H1 (cell line): ENCODE results near the gene RHOBTB1. TPM values are rescaled to one million over a fixed set of nuclear protein-coding genes. Genes with fewer than 3 reads are reported as not detected.

Source experiments
- CTCF ChIA-PET: fragments of 300-600 bp; sonication (Branson Sonifier 250); formaldehyde crosslinking; loops from one replicate; lab custom pipeline; 2021; ENCODE audit not compliant: partially characterized antibody; lab: Charles Lee
- POLR2A ChIA-PET: fragments of 300-600 bp; sonication (Branson Sonifier 250); formaldehyde crosslinking; loops from one replicate; lab custom pipeline; 2021; ENCODE audit warnings: inconsistent platforms; ENCODE audit not compliant: partially characterized antibody; lab: Charles Lee
- DNase-seq, 2 experiments: peaks; one replicate each; pipeline versions ENCODE4 v3.0.0 to v3.0.0-alpha.2; 2010 to 2022; ENCODE audit warnings: low spot score in 2 of 2, low read depth in 1 of 2, mixed read lengths in 1 of 2
- FAIRE-seq: peaks from 2 replicates; lab custom pipeline; 2011; peaks lifted over from hg19 to GRCh38; lab: Jason Lieb, UNC
- H2AFZ ChIP-seq: 2 replicates; pipeline ENCODE4 v1.8.1; 2012; ENCODE audit warnings: low read length, inconsistent platforms
- H2AK5ac ChIP-seq: 2 replicates; pipeline ENCODE4 v1.6.1; 2013; ENCODE audit warnings: low read depth, low read length
- H2BK120ac ChIP-seq: replicated peaks from 2 replicates; pipeline ENCODE3; 2013; ENCODE audit warnings: low read depth, low read length, inconsistent platforms
- H2BK12ac ChIP-seq: 2 replicates; pipeline ENCODE4 v1.6.1; 2013; ENCODE audit warnings: low read depth, low read length
- H2BK15ac ChIP-seq: 2 replicates; pipeline ENCODE4 v1.6.1; 2013; ENCODE audit warnings: low read length
- H2BK20ac ChIP-seq: 2 replicates; pipeline ENCODE4 v1.6.1; 2013; ENCODE audit warnings: low read length
- H2BK5ac ChIP-seq: 2 replicates; pipeline ENCODE4 v1.6.1; 2013; ENCODE audit warnings: low read depth, low read length
- H3K14ac ChIP-seq: 2 replicates; pipeline ENCODE4 v1.6.1; 2013; ENCODE audit warnings: inconsistent platforms; ENCODE audit not compliant: insufficient read length
- H3K18ac ChIP-seq: 2 replicates; pipeline ENCODE4 v1.6.1; 2013; ENCODE audit warnings: low read length; ENCODE audit errors: extremely low read depth
- H3K23ac ChIP-seq: 2 replicates; pipeline ENCODE4 v1.6.1; 2013; ENCODE audit warnings: inconsistent platforms; ENCODE audit not compliant: insufficient read length
- H3K23me2 ChIP-seq: 2 replicates; pipeline ENCODE4 v1.6.1; 2013; ENCODE audit warnings: low read depth, low read length
- H3K27ac ChIP-seq: 2 replicates; pipeline ENCODE4 v1.6.1; 2011; ENCODE audit warnings: low read depth, low read length, inconsistent platforms
- H3K27me3 ChIP-seq, 4 experiments: replicated peaks in 1 of 4; 1 replicate in 1 of 4; 2 replicates in 3 of 4; pipeline versions ENCODE4 v1.6.1 to v1.8.1; 2011 to 2013; ENCODE audit warnings: low read length in 3 of 4, mild to moderate bottlenecking in 3 of 4, inconsistent platforms in 2 of 4, mixed read lengths in 2 of 4, moderate library complexity in 1 of 4; ENCODE audit not compliant: control insufficient read depth in 3 of 4, insufficient read depth in 3 of 4; ENCODE audit errors: extremely low read depth in 1 of 4
- H3K36me3 ChIP-seq, 4 experiments: 2 replicates each; pipeline versions ENCODE4 v1.6.1 to v1.8.1; 2011 to 2013; ENCODE audit warnings: mild to moderate bottlenecking in 4 of 4, low read length in 3 of 4, moderate library complexity in 2 of 4, control low read depth in 1 of 4, inconsistent platforms in 1 of 4; ENCODE audit not compliant: insufficient read depth in 4 of 4, control insufficient read depth in 2 of 4
- H3K4ac ChIP-seq: replicated peaks from 2 replicates; pipeline ENCODE3; 2013; ENCODE audit warnings: low read length, low read depth, mixed read lengths, inconsistent platforms; ENCODE audit not compliant: insufficient read length
- H3K4me1 ChIP-seq, 4 experiments: replicated peaks in 1 of 4; 1 replicate in 1 of 4; 2 replicates in 3 of 4; pipeline versions ENCODE4 v1.6.1 to v1.8.1; 2011 to 2013; ENCODE audit warnings: low read length in 3 of 4, inconsistent platforms in 2 of 4, mixed read lengths in 1 of 4; ENCODE audit not compliant: insufficient read depth in 4 of 4, control insufficient read depth in 3 of 4
- H3K4me2 ChIP-seq, 2 experiments: 2 replicates each; pipeline versions ENCODE4 v1.6.1 to v1.8.1; 2011 to 2013; ENCODE audit warnings: low read depth in 2 of 2, low read length in 2 of 2, control low read depth in 1 of 2, inconsistent platforms in 1 of 2, mild to moderate bottlenecking in 1 of 2; ENCODE audit not compliant: insufficient read depth in 1 of 2
- H3K4me3 ChIP-seq, 4 experiments: fragments of 200-600, 300-600 bp in 1 of 4; sonication (generic), shearing (Covaris generic), sonication (Bioruptor Twin) in 1 of 4; 2 replicates each; pipeline versions ENCODE4 v1.5.1 to v1.8.1; 2011 to 2016; ENCODE audit warnings: low read length in 4 of 4, low read depth in 3 of 4, control low read depth in 2 of 4, inconsistent platforms in 2 of 4, mild to moderate bottlenecking in 2 of 4, mixed read lengths in 1 of 4, moderate library complexity in 1 of 4; ENCODE audit not compliant: insufficient read depth in 2 of 4; ENCODE audit errors: extremely low read depth in 1 of 4
- H3K56ac ChIP-seq: replicated peaks from 2 replicates; pipeline ENCODE3; 2013; ENCODE audit warnings: low read depth, mild to moderate bottlenecking, mixed read lengths, low read length, inconsistent platforms; ENCODE audit not compliant: insufficient read length
- H3K79me1 ChIP-seq: 2 replicates; pipeline ENCODE4 v1.6.1; 2013; ENCODE audit warnings: low read depth, low read length, control low read depth
- H3K79me2 ChIP-seq, 2 experiments: 2 replicates each; pipeline versions ENCODE4 v1.6.1 to v1.8.1; 2012 to 2013; ENCODE audit warnings: low read length in 2 of 2, mild to moderate bottlenecking in 2 of 2, inconsistent platforms in 1 of 2; ENCODE audit not compliant: insufficient read depth in 2 of 2, control insufficient read depth in 1 of 2
- H3K9ac ChIP-seq, 4 experiments: replicated peaks in 1 of 4; 1 replicate in 1 of 4; 2 replicates in 3 of 4; pipeline versions ENCODE4 v1.6.1 to v1.8.1; 2011 to 2013; ENCODE audit warnings: low read depth in 3 of 4, low read length in 3 of 4, control low read depth in 2 of 4, mild to moderate bottlenecking in 2 of 4, moderate library complexity in 2 of 4, inconsistent platforms in 1 of 4; ENCODE audit errors: extremely low read depth in 1 of 4
- H3K9me3 ChIP-seq, 2 experiments: 2 replicates each; pipeline versions ENCODE4 v1.6.1 to v1.8.1; 2012 to 2013; ENCODE audit warnings: mild to moderate bottlenecking in 2 of 2, moderate library complexity in 2 of 2, control low read depth in 1 of 2, inconsistent platforms in 1 of 2, low read depth in 1 of 2, low read length in 1 of 2, mixed read lengths in 1 of 2; ENCODE audit not compliant: insufficient read depth in 2 of 2
- H4K20me1 ChIP-seq, 2 experiments: replicated peaks in 1 of 2; 2 replicates each; pipeline versions ENCODE3 to v1.8.1; 2011 to 2013; ENCODE audit warnings: inconsistent platforms in 2 of 2, low read length in 2 of 2, mild to moderate bottlenecking in 1 of 2; ENCODE audit not compliant: insufficient read depth in 2 of 2, control insufficient read depth in 1 of 2
- H4K5ac ChIP-seq: 2 replicates; pipeline ENCODE4 v1.6.1; 2013; ENCODE audit warnings: low read length, low read depth, mixed read lengths, inconsistent platforms; ENCODE audit not compliant: insufficient read length
- H4K8ac ChIP-seq: 2 replicates; pipeline ENCODE4 v1.8.0; 2013; ENCODE audit warnings: mild to moderate bottlenecking, moderate library complexity, low read length, inconsistent platforms; ENCODE audit not compliant: insufficient read depth; ENCODE audit errors: extremely low read depth
- H4K91ac ChIP-seq: replicated peaks from 2 replicates; pipeline ENCODE3; 2013; ENCODE audit warnings: low read length, mixed read lengths, inconsistent platforms; ENCODE audit not compliant: insufficient read length
- CHD1 ChIP-seq: IDR thresholded peaks from 2 replicates; pipeline ENCODE4 v1.6.1; 2012; ENCODE audit warnings: low read depth, low read length, improper control_type of control experiment
- JUN ChIP-seq: IDR thresholded peaks from 2 replicates; pipeline ENCODE4 v1.6.1; 2011; ENCODE audit warnings: low read depth, mild to moderate bottlenecking, improper control_type of control experiment, low read length
- KDM1A ChIP-seq: fragments of 200-600, 300-600 bp; sonication (generic); IDR thresholded peaks from 2 replicates; pipeline ENCODE4 v1.7.1; 2016; ENCODE audit warnings: mild to moderate bottlenecking, low read length, borderline replicate concordance
- RNF2 ChIP-seq: fragments of 200-900, 300-1000 bp; sonication (generic); IDR thresholded peaks from 2 replicates; pipeline ENCODE4 v1.7.1; 2016; ENCODE audit warnings: borderline replicate concordance, low read depth, mild to moderate bottlenecking, antibody characterized with exemption, low read length; ENCODE audit not compliant: poor library complexity, severe bottlenecking; ENCODE audit errors: missing control alignments
- WGBS, 2 experiments: shearing (Covaris generic) in 1 of 2; methylation state at CpG; one replicate each; pipeline versions ENCODE4 v1.1.6 to v1.1.7; 2013 to 2015; ENCODE audit warnings: low lambda C conversion rate in 2 of 2, mixed read lengths in 2 of 2, inconsistent platforms in 1 of 2, low coverage in 1 of 2, missing lambda C conversion rate in 1 of 2; ENCODE audit not compliant: insufficient replicate concordance in 2 of 2, insufficient coverage in 1 of 2, insufficient read length in 1 of 2; ENCODE audit errors: extremely low coverage in 1 of 2, missing lambda C conversion rate in 1 of 2; 5-methylcytosine and 5-hydroxymethylcytosine counted together
- polyA plus RNA-seq, 7 experiments: library from polyadenylated mRNA; depleted of rRNA in 3 of 7; stranded (reverse) in 5 of 7; unstranded in 2 of 7; fragments of >200 nt in 5 of 7; fragments of 200-250 nt in 2 of 7; gene quantifications; 1 replicate in 5 of 7; 2 replicates in 1 of 7; 4 replicates in 1 of 7; pipeline versions ENCODE4 v1.2.1 to v1.2.3, GENCODE V29; 2011 to 2013; ENCODE audit warnings: missing spikeins in 2 of 7, mixed read lengths in 2 of 7
- total RNA-seq: library from RNA; stranded (reverse); fragmentation: NEBNext Ultra II Directional; extraction: Animal tissue kit (Norgen Biotek cat#: 25700); gene quantifications from 2 replicates; pipeline ENCODE4 v1.2.1, GENCODE V29; 2021

Gene RHOBTB1
- total and polyA plus RNA-seq, 2 of the 8 experiments (the other 6 are each of a cell fraction or from before 2014, with no cell fraction given) = 6.1 to 7.4 TPM

- H3K4me1 ChIP-seq = no peaks in the 10 kb centered on the region
- FAIRE-seq = no peak
- 88% methylated on average over 3 of the region's 3 CpGs; no CpG with 5 or more reads in 1 of the 2 experiments for WGBS, 2 experiments
Observed at GRCh38 chr10:60853637-60854036, 90.3 kb downstream of the RHOBTB1 start.

More at GRCh38 chr10:60853637-60854036, 90.3 kb downstream of the RHOBTB1 start:
- Histone ChIP-seq H3K56ac (no peak overlapping the region), H2BK20ac (no peak overlapping the region), H3K9ac (no peak overlapping the region), H2AFZ (no peak overlapping the region), H3K9me3 (no peaks in the 10 kb centered on the region), H2BK12ac (no peak overlapping the region), H3K27ac (no peak overlapping the region), H4K91ac (no peak overlapping the region), H2BK5ac (no peak overlapping the region), H3K18ac (no peak overlapping the region), H3K79me1 (no peaks in the 10 kb centered on the region), H3K23me2 (no peaks in the 10 kb centered on the region), H4K20me1 (no peaks in the 10 kb centered on the region), H2BK15ac (no peak overlapping the region), H4K8ac (no peak overlapping the region), H2BK120ac (no peak overlapping the region), H3K14ac (no peak overlapping the region), H3K4me3 (no peak overlapping the region), H3K23ac (no peak overlapping the region), H3K4ac (no peak overlapping the region), H3K4me2 (no peak overlapping the region), H2AK5ac (no peak overlapping the region), H3K36me3 (no peaks in the 10 kb centered on the region), H4K5ac (no peak overlapping the region), H3K79me2 (no peaks in the 10 kb centered on the region), H3K27me3 (peaks cover 0 to 2% (median 0%) of the 10 kb centered on the region in 4 experiments; a peak in 1 of 7 replicates)
- TF ChIP-seq CHD1 = no peak
- no peak for TF ChIP-seq RNF2
- no peak for TF ChIP-seq KDM1A
- TF ChIP-seq JUN = no peak
- no peak for DNase-seq
- CTCF ChIA-PET = no interaction called here
- POLR2A ChIA-PET = no interaction called here
